Transverse colon (tissue), 4 donors: ENCODE measurements around the gene KMT2A. TPM values are rescaled to one million over a fixed set of nuclear protein-coding genes. Genes with fewer than 3 reads are reported as not detected.
A peak's percentile ranks its signal among the peaks of the same experiment; 100 is the strongest.

ENCODE experiments used
- DNase-seq: peaks from one replicate; pipeline ENCODE4 v3.0.0-alpha.2; 2019
- H3K27ac ChIP-seq, 4 donors: fragments of 200-600 bp; sonication (generic); 2 replicates each; pipeline ENCODE4 v1.5.1; 2016 to 2018; ENCODE audit warnings: inconsistent platforms in 4 of 4
- H3K27me3 ChIP-seq: fragments of 200-600 bp; sonication (generic); 2 replicates; pipeline ENCODE4 v1.5.1; 2017; ENCODE audit warnings: inconsistent platforms
- H3K36me3 ChIP-seq, 4 donors: fragments of 200-600 bp; sonication (generic); 2 replicates each; pipeline ENCODE4 v1.5.1; 2017 to 2019; ENCODE audit warnings: inconsistent platforms in 4 of 4
- H3K4me1 ChIP-seq, 4 donors: fragments of 200-600 bp; sonication (generic); 2 replicates each; pipeline ENCODE4 v1.5.1; 2017 to 2020; ENCODE audit warnings: inconsistent platforms in 4 of 4
- H3K4me3 ChIP-seq, 4 donors: fragments of 200-600 bp; sonication (generic); 1 replicate in 1 of 4; 2 replicates in 3 of 4; pipeline versions ENCODE4 v1.5.1 to v1.6.1; 2017 to 2019; ENCODE audit warnings: inconsistent platforms in 4 of 4
- H3K9me3 ChIP-seq, 2 donors: fragments of 200-600 bp; sonication (generic); 2 replicates each; pipeline ENCODE4 v1.5.1; 2017 to 2019; ENCODE audit warnings: inconsistent platforms in 2 of 2
- CTCF ChIP-seq, 5 experiments: fragments of 200-600 bp in 3 of 5; fragments of 450-650 bp in 2 of 5; sonication (generic) in 3 of 5; IDR thresholded peaks; 1 replicate in 2 of 5; 2 replicates in 3 of 5; pipeline ENCODE4 v1.5.1; 2016 to 2017; ENCODE audit warnings: antibody characterized with exemption in 5 of 5, inconsistent platforms in 3 of 5, mild to moderate bottlenecking in 2 of 5, moderate library complexity in 1 of 5
- EP300 ChIP-seq: sonication (generic); formaldehyde crosslinking; IDR thresholded peaks from one replicate; pipeline ENCODE4 v1.6.1; 2017; ENCODE audit warnings: antibody characterized with exemption, low read depth
- POLR2A ChIP-seq: fragments of 450-650 bp; IDR thresholded peaks from one replicate; pipeline ENCODE4 v1.6.1; 2016; ENCODE audit warnings: antibody characterized with exemption, mild to moderate bottlenecking, moderate library complexity
- POLR2AphosphoS5 ChIP-seq, 3 donors: sonication (generic); formaldehyde crosslinking; IDR thresholded peaks; one replicate each; pipeline ENCODE4 v1.6.1; 2016; ENCODE audit warnings: antibody characterized with exemption in 3 of 3
- WGBS, 2 donors: methylation state at CpG; one replicate each; pipeline ENCODE4 v1.1.5; 2018; ENCODE audit warnings: low coverage in 1 of 2; 5-methylcytosine and 5-hydroxymethylcytosine counted together
- in situ Hi-C, 4 donors: fragments of 200-750 bp; cut with MboI; loops; one replicate each; pipeline versions ENCODE4 v1.15.0 to v1.15.1; 2017; ENCODE audit warnings: low sequenced_read_pairs in 3 of 4, low pct_ligation_motif_present in 1 of 4, low pct_unique_long_range_greater_than_20kb in 1 of 4
- intact Hi-C: fragments of 100-400 bp; cut with DNase I; formaldehyde crosslinking; loops from one replicate; pipeline ENCODE4 v1.15.1; 2023; ENCODE audit warnings: low total_unique reads
- total RNA-seq, 4 donors: library from RNA; depleted of rRNA; stranded (reverse); fragments of >200 nt; gene quantifications; one replicate each; pipeline ENCODE4 v1.1.0, GENCODE V29; 2016

The KMT2A gene
- total RNA-seq, 4 donors from 2014 or later, result 51.1 to 120 (median 75.5) TPM

DNA sequence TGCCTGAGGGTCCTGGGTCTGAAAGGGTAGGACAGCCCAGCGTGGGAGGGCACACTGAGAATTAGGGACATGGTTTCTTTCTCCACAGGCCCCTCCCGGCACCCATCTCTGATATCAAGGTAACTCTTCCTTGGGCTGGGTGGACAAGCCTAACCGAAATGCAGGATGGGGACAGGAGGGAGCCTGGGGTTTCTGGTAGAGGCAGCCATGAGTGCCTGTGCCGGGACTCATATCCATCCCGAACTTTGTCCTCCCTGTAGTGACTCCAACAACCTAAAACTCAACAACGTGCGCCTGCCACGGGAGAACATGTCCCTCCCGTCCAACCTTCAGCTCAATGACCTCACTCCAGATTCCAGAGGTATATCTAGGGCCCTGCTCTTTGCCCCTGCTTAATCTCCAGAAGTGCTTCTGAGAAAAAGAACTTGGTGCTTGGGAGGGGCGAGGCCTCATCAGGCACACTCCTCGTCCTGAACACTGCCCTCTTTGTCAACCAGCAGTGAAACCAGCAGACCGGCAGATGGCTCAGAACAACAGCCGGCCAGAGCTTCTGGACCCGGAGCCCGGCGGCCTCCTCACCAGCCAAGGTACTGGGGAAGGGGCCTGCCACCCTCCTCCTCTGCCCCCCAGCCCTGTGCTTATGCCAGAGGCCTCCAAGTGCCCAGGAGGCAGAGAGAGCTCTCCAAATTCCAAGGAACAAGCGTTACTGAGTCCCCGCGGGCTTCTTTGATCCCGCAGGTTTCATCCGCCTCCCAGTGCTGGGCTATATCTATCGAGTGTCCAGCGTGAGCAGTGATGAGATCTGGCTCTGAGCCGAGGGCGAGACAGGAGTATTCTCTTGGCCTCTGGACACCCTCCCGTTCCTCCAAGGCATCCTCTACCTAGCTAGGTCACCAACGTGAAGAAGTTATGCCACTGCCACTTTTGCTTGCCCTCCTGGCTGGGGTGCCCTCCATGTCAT is 97.8 kb downstream of the KMT2A start:
- no peak overlapping the region for H3K4me3 ChIP-seq
- H3K4me1 ChIP-seq, result peaks cover 9 to 25% (median 21%) of the 10 kb centered on the region in 4 donors
- H3K27ac ChIP-seq, result peak overlapping the region in 2 of 4 donors; percentile 20 to 36
- no peaks in the 10 kb centered on the region for H3K27me3 ChIP-seq
- DNase-seq, result peak; percentile 57
- intact Hi-C loops, result no loop called here
- H3K36me3 ChIP-seq, result no peaks in the 10 kb centered on the region
- TF ChIP-seq POLR2A (no peak), EP300 (no peak), POLR2AphosphoS5 (IDR thresholded peaks at IDR 0.05) (peak in 1 of 3 donors; percentile 16), CTCF (IDR thresholded peaks at IDR 0.05) (no peak)
- no peaks in the 10 kb centered on the region for H3K9me3 ChIP-seq
- in situ Hi-C loops, result no loop called here
- 58% methylated on average over 27 of the region's 27 CpGs; no CpG with 5 or more reads in 1 of the 2 donors for WGBS, 2 donors

DNA sequence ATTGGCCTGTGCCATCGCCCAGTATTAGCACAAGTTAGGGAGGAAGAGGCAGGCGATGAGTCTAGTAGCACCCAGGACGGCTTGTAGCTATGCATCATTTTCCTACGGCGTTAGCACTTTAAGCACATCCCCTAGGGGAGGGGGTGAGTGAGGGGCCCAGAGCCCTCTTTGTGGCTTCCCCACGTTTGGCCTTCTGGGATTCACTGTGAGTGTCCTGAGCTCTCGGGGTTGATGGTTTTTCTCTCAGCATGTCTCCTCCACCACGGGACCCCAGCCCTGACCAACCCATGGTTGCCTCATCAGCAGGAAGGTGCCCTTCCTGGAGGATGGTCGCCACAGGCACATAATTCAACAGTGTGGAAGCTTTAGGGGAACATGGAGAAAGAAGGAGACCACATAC is 99.0 kb downstream of the KMT2A start:
- H3K27me3 ChIP-seq, result no peaks in the 10 kb centered on the region
- WGBS, 2 donors, result 83 to 100% methylated on average over 1 to 9 of the region's 9 CpGs
- in situ Hi-C loops (no loop called here), intact Hi-C loops (no loop called here)
- no peaks in the 10 kb centered on the region for H3K36me3 ChIP-seq
- peaks cover under 1 to 17% (median 11%) of the 10 kb centered on the region in 4 donors for H3K4me1 ChIP-seq
- no peak overlapping the region for H3K4me3 ChIP-seq
- H3K27ac ChIP-seq, result no peak overlapping the region
- TF ChIP-seq CTCF (IDR thresholded peaks at IDR 0.05), result no peak
- TF ChIP-seq POLR2AphosphoS5 (IDR thresholded peaks at IDR 0.05), result no peak
- no peak for TF ChIP-seq EP300
- TF ChIP-seq POLR2A, result no peak
- no peaks in the 10 kb centered on the region for H3K9me3 ChIP-seq
- DNase-seq, result no peak

- Histone ChIP-seq H3K4me3 (no peak overlapping the region), H3K9me3 (no peaks in the 10 kb centered on the region), H3K27ac (no peak overlapping the region), H3K4me1 (peaks cover 0 to 2% (median 2%) of the 10 kb centered on the region in 4 donors), H3K27me3 (no peaks in the 10 kb centered on the region), H3K36me3 (no peaks in the 10 kb centered on the region)
- TF ChIP-seq EP300, result no peak
- no peak for TF ChIP-seq CTCF (IDR thresholded peaks at IDR 0.05)
- TF ChIP-seq POLR2A, result no peak
- in situ Hi-C loops, result no loop called here
- intact Hi-C loops, result no loop called here
- DNase-seq, result no peak
- WGBS, 2 donors, result 92% methylated on average over 5 of the region's 5 CpGs; no CpG with 5 or more reads in 1 of the 2 donors
Observed at GRCh38 chr11:118536726-118537125, 100.4 kb downstream of the KMT2A start.

DNA sequence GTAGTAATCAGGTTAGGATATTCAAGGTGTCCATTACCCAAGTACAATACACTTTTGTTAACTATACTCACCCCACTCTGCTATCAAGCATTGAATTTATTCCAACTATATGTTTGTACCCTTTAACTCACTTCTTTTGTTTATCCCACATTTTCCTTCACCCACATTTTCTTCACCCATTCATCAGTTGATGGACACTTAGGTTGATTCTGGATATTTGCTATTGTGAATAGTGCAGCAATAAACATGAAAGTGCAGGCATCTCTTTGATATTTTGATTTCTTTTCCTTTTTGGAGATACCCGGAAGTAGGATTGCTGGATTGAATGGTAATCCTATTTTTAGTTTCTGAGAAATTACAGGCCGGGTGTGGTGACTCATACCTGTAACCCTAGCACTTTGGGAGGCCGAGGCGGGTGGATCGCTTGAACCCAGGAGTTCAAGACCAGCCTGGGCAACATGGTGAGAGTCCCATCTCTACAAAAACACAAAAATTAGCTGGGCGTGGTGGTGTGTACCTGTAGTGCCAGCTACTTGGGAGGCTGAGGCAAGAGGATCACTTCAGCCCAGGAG is 101.2 kb downstream of the KMT2A start:
- WGBS, 2 donors, result 77 to 81% methylated on average over 5 to 6 of the region's 6 CpGs
- no peaks in the 10 kb centered on the region for H3K9me3 ChIP-seq
- no peak overlapping the region for H3K27ac ChIP-seq
- H3K4me1 ChIP-seq, result no peaks in the 10 kb centered on the region
- no peak for DNase-seq
- no peak overlapping the region for H3K4me3 ChIP-seq
- TF ChIP-seq POLR2A (no peak), POLR2AphosphoS5 (IDR thresholded peaks at IDR 0.05) (no peak)
- H3K27me3 ChIP-seq, result no peaks in the 10 kb centered on the region
- in situ Hi-C loops (no loop called here), intact Hi-C loops (no loop called here)
- H3K36me3 ChIP-seq, result no peaks in the 10 kb centered on the region
